ENCODE results near the gene EXOC6B. TPM values are rescaled to one million over a fixed set of nuclear protein-coding genes. Genes with fewer than 3 reads are reported as not detected.

EXOC6B gene
- total RNA-seq, 2 experiments from 2014 or later, result 6.2 to 8.3 TPM

- H3K4me3 Mint-ChIP-seq, result no peak overlapping the region
- H3K9me3 Mint-ChIP-seq, result no peaks in the 10 kb centered on the region
- no peak for TF ChIP-seq CTCF (IDR thresholded peaks at IDR 0.05)
- CTCF ChIA-PET, result interaction anchor here (1.1 to 3.5 kb wide), 2 partner anchors 824 to 949 kb away, joined by 3 to 13 read pairs; no protein-coding TSS in a partner anchor
- intact Hi-C loops (cut with micrococcal nuclease), result loop anchor here (5.0 kb wide), 1 partner anchor 825 kb away; no protein-coding TSS in a partner anchor
- no peak for DNase-seq
- no peaks in the 10 kb centered on the region for H3K27me3 Mint-ChIP-seq
- H3K36me3 Mint-ChIP-seq (ENCODE audit: low read depth), result no peaks in the 10 kb centered on the region
- POLR2A ChIA-PET, result no interaction called here
- no peak for ATAC-seq
- H3K27ac Mint-ChIP-seq, result no peak overlapping the region
- no peaks in the 10 kb centered on the region for H3K4me1 Mint-ChIP-seq (ENCODE audit: low read depth)
Observed at GRCh38 chr2:72747344-72747743, 78.5 kb downstream of the EXOC6B start.

- Mint-ChIP-seq H3K4me1 (ENCODE audit: low read depth) (no peaks in the 10 kb centered on the region), H3K9me3 (no peaks in the 10 kb centered on the region), H3K4me3 (no peak overlapping the region), H3K36me3 (ENCODE audit: low read depth) (no peaks in the 10 kb centered on the region), H3K27me3 (no peaks in the 10 kb centered on the region), H3K27ac (no peak overlapping the region)
- no peak for ATAC-seq
- peak; percentile 82 for TF ChIP-seq CTCF (IDR thresholded peaks at IDR 0.05)
- DNase-seq, result no peak
- CTCF ChIA-PET, result interaction anchor here (1.1 to 3.5 kb wide), 8 partner anchors 9 to 1197 kb away, joined by 3 to 13 read pairs (median 4); no protein-coding TSS in a partner anchor
- intact Hi-C loops (cut with micrococcal nuclease), result loop anchor here (5.0 kb wide), 1 partner anchor 824 kb away; no protein-coding TSS in a partner anchor
- POLR2A ChIA-PET, result no interaction called here
Observed at GRCh38 chr2:72745679-72746368, 80.0 kb downstream of the EXOC6B start.

GRCh38 chr2:72744049-72744448 lies 81.8 kb downstream of the EXOC6B start:
- Mint-ChIP-seq H3K36me3 (ENCODE audit: low read depth) (no peaks in the 10 kb centered on the region), H3K9me3 (no peaks in the 10 kb centered on the region), H3K27ac (no peak overlapping the region), H3K4me1 (ENCODE audit: low read depth) (no peaks in the 10 kb centered on the region), H3K27me3 (no peaks in the 10 kb centered on the region), H3K4me3 (no peak overlapping the region)
- ChIA-PET POLR2A (no interaction called here), CTCF (interaction anchor here (1.1 to 3.5 kb wide), 2 partner anchors 821 to 1233 kb away, joined by 4 to 13 read pairs; no protein-coding TSS in a partner anchor)
- no peak for ATAC-seq
- TF ChIP-seq CTCF (IDR thresholded peaks at IDR 0.05), result no peak
- no peak for DNase-seq
- intact Hi-C loops (cut with micrococcal nuclease), result no loop called here

- no peak for ATAC-seq
- no peak for DNase-seq
- Mint-ChIP-seq H3K4me1 (ENCODE audit: low read depth) (no peaks in the 10 kb centered on the region), H3K27ac (no peak overlapping the region), H3K9me3 (no peaks in the 10 kb centered on the region), H3K36me3 (ENCODE audit: low read depth) (peaks cover 2% of the 10 kb centered on the region), H3K4me3 (no peak overlapping the region), H3K27me3 (no peaks in the 10 kb centered on the region)
- intact Hi-C loops (cut with micrococcal nuclease), result no loop called here
- POLR2A ChIA-PET, result no interaction called here
- no peak for TF ChIP-seq CTCF (IDR thresholded peaks at IDR 0.05)
- CTCF ChIA-PET, result no interaction called here
Observed at GRCh38 chr2:72743481-72743880, 82.4 kb downstream of the EXOC6B start.

- no peak for ATAC-seq
- CTCF ChIA-PET, result no interaction called here
Observed at GRCh38 chr2:72738096-72738495, 87.7 kb downstream of the EXOC6B start.

More at GRCh38 chr2:72738096-72738495, 87.7 kb downstream of the EXOC6B start:
- H3K4me3 Mint-ChIP-seq, result no peak overlapping the region
- no peaks in the 10 kb centered on the region for H3K9me3 Mint-ChIP-seq
- H3K36me3 Mint-ChIP-seq (ENCODE audit: low read depth), result peaks cover 2% of the 10 kb centered on the region
- no peak for TF ChIP-seq CTCF (IDR thresholded peaks at IDR 0.05)
- intact Hi-C loops (cut with micrococcal nuclease), result no loop called here
- no peaks in the 10 kb centered on the region for H3K4me1 Mint-ChIP-seq (ENCODE audit: low read depth)
- H3K27me3 Mint-ChIP-seq, result no peaks in the 10 kb centered on the region
- H3K27ac Mint-ChIP-seq, result no peak overlapping the region
- POLR2A ChIA-PET, result no interaction called here
- no peak for DNase-seq

Measured in activated CD8-positive, alpha-beta T cell treated with anti-CD3 and anti-CD28 coated beads for 36 hours (primary cell).